ENCODE measurements around the gene MSRB3. TPM values are rescaled to one million over a fixed set of nuclear protein-coding genes. Genes with fewer than 3 reads are reported as not detected.

The MSRB3 gene
- total RNA-seq, 1 experiment from 2014 or later: 1.1 TPM

GRCh38 chr12:65465766-65466547, 187.5 kb downstream of the MSRB3 start:
- no peak overlapping the region for H4K8ac ChIP-seq (replicated peaks; ENCODE audit: insufficient read length, low read depth, low read length)
- H3K9me3 ChIP-seq (ENCODE audit: control insufficient read depth, low read depth, low read length): no peaks in the 10 kb centered on the region
- no peak overlapping the region for H3K4ac ChIP-seq (ENCODE audit: low read depth, low read length)
- H3K14ac ChIP-seq (ENCODE audit: insufficient read depth, low read length): no peak overlapping the region
- DNase-seq: no peak
- no peak overlapping the region for H2BK20ac ChIP-seq (ENCODE audit: low read depth, low read length, poor library complexity, severe bottlenecking)
- no peak overlapping the region for H2AFZ ChIP-seq (ENCODE audit: low read length)
- H3K18ac ChIP-seq (ENCODE audit: insufficient read length, low read depth, low read length): no peak overlapping the region
- H4K91ac ChIP-seq (ENCODE audit: insufficient read length, low read depth, low read length): no peak overlapping the region
- no peaks in the 10 kb centered on the region for H3K4me1 ChIP-seq (ENCODE audit: insufficient read depth, low read length)
- H3K27ac Mint-ChIP-seq: no peak overlapping the region
- H3K27ac ChIP-seq (ENCODE audit: insufficient read length, low read depth, low read length): no peak overlapping the region
- TF ChIP-seq CTCF (conservative IDR thresholded peaks at IDR 0.05): no peak
- H2BK12ac ChIP-seq (ENCODE audit: insufficient read length, low read depth, low read length): no peak overlapping the region
- H3K27me3 ChIP-seq (ENCODE audit: insufficient read depth, low read length): no peaks in the 10 kb centered on the region
- no peaks in the 10 kb centered on the region for H3K23me2 ChIP-seq (ENCODE audit: insufficient read length, low read depth, low read length, poor library complexity, severe bottlenecking)
- no peaks in the 10 kb centered on the region for H3K79me2 ChIP-seq (ENCODE audit: insufficient read depth, low read length)
- no peaks in the 10 kb centered on the region for H3K4me1 Mint-ChIP-seq
- no peak overlapping the region for H3T11ph ChIP-seq (ENCODE audit: low read length)
- H3K9me3 Mint-ChIP-seq: no peaks in the 10 kb centered on the region
- H4K5ac ChIP-seq (ENCODE audit: insufficient read length, low read depth, low read length): no peak overlapping the region
- no peak overlapping the region for H2BK120ac ChIP-seq (ENCODE audit: low read depth, low read length, poor library complexity, severe bottlenecking)
- no peak overlapping the region for H2BK5ac ChIP-seq (ENCODE audit: insufficient read length, low read length)
- H3K4me3 Mint-ChIP-seq: no peak overlapping the region
- no peak overlapping the region for H3K4me2 ChIP-seq (ENCODE audit: insufficient read depth, insufficient read length, low read length)
- no peaks in the 10 kb centered on the region for H3K79me1 ChIP-seq (ENCODE audit: insufficient read depth, low read depth, low read length, poor library complexity, severe bottlenecking)
- H3K27me3 Mint-ChIP-seq (ENCODE audit: low read depth): no peaks in the 10 kb centered on the region
- no CpG with 5 or more reads among the region's 9 CpGs for WGBS (ENCODE audit: extremely low coverage, insufficient read length, low lambda C conversion rate)
- H3K56ac ChIP-seq (ENCODE audit: insufficient read length, low read depth, low read length): no peak overlapping the region
- H2AK5ac ChIP-seq (ENCODE audit: insufficient read length, low read length): no peak overlapping the region
- no peaks in the 10 kb centered on the region for H4K20me1 ChIP-seq (ENCODE audit: control insufficient read depth, insufficient read depth, insufficient read length)
- no peak overlapping the region for H3K23ac ChIP-seq (ENCODE audit: insufficient read length, low read depth, low read length)
- no peaks in the 10 kb centered on the region for H3K36me3 Mint-ChIP-seq (ENCODE audit: insufficient read depth in 1 of 3, low read depth in 3 of 3)
- H2BK15ac ChIP-seq (ENCODE audit: low read depth, low read length): no peak overlapping the region
- H3K9ac ChIP-seq (ENCODE audit: extremely low read depth, insufficient read length, low read length): no peak overlapping the region
